K562 (cell line): ENCODE data around the gene CD52. TPM values are rescaled to one million over a fixed set of nuclear protein-coding genes. Genes with fewer than 3 reads are reported as not detected.

Experiments used
- BMI1 ChIP-seq: fragments of 150-350 bp; IDR thresholded peaks from 2 replicates; pipeline ENCODE4 v1.6.1; 2014; ENCODE audit warnings: low read length
- CBX3 ChIP-seq, 2 experiments: IDR thresholded peaks; 1 replicate in 1 of 2; 2 replicates in 1 of 2; pipeline ENCODE4 v1.6.1; 2012; ENCODE audit warnings: inconsistent platforms in 2 of 2, low read length in 2 of 2, borderline replicate concordance in 1 of 2, control low read depth in 1 of 2
- CCNT2 ChIP-seq: IDR thresholded peaks from 2 replicates; pipeline ENCODE4 v1.6.1; 2011; ENCODE audit warnings: borderline replicate concordance, low read depth, mild to moderate bottlenecking, moderate library complexity, mixed read lengths, low read length; ENCODE audit not compliant: insufficient read length; ENCODE audit errors: extremely low read depth
- DPF2 ChIP-seq: fragments of 450-650 bp; IDR thresholded peaks from 2 replicates; pipeline ENCODE4 v1.6.1; 2016
- HDAC3 ChIP-seq: fragments of 450-650 bp; IDR thresholded peaks from 2 replicates; pipeline ENCODE4 v1.6.1; 2018; ENCODE audit warnings: borderline replicate concordance, mild to moderate bottlenecking, moderate library complexity; ENCODE audit not compliant: partially characterized antibody
- MYC ChIP-seq, 2 experiments: fragments of 250-450 bp in 1 of 2; sonication (Bioruptor Pico) in 1 of 2; IDR thresholded peaks; 2 replicates each; pipeline versions ENCODE4 v1.5.1 to v1.6.1; 2012 to 2021; ENCODE audit warnings: low read depth in 2 of 2, borderline replicate concordance in 1 of 2, improper control_type of control experiment in 1 of 2, low read length in 1 of 2, mild to moderate bottlenecking in 1 of 2, moderate library complexity in 1 of 2
- NR2F6 ChIP-seq: fragments of 450-650 bp; formaldehyde crosslinking; IDR thresholded peaks from 2 replicates; pipeline ENCODE4 v1.4.0; 2020; ENCODE audit warnings: mild to moderate bottlenecking
- PHF8 ChIP-seq: fragments of 200-600 bp; sonication (generic); IDR thresholded peaks from 2 replicates; pipeline ENCODE4 v1.6.1; 2012; ENCODE audit warnings: mixed run types, mild to moderate bottlenecking, inconsistent platforms, low read length, moderate library complexity, borderline replicate concordance
- PTTG1 ChIP-seq: fragments of 450-650 bp; IDR thresholded peaks from 2 replicates; pipeline ENCODE4 v1.6.1; 2016; ENCODE audit warnings: low read depth, mild to moderate bottlenecking, missing genetic modification characterization, missing compliant biosample characterization
- RBM17 ChIP-seq: fragments of 200-400 bp; formaldehyde crosslinking; IDR thresholded peaks from 2 replicates; pipeline ENCODE4 v1.6.1; 2017; ENCODE audit warnings: low read depth, mild to moderate bottlenecking, low read length, borderline replicate concordance
- polyA plus RNA-seq, 8 experiments: library from polyadenylated mRNA; depleted of rRNA in 4 of 8; stranded (reverse) in 5 of 8; unstranded in 3 of 8; fragments of >200 nt; fragmentation: Nextera tagmentation in 2 of 8; fragmentation: Illumina TruSeq in 1 of 8; extraction: Ambion mirVana in 2 of 8; extraction: Trizol in 1 of 8; gene quantifications; 2 replicates each; pipeline versions ENCODE4 v1.2.1 to v1.2.3, GENCODE V29; 2011 to 2014; ENCODE audit warnings: inconsistent platforms in 1 of 8, missing spikeins in 1 of 8
- total RNA-seq, 7 experiments: library from RNA; depleted of rRNA in 6 of 7; stranded (reverse); fragments of >200 nt in 6 of 7; fragmentation: Illumina TruSeq in 2 of 7; extraction: Trizol in 2 of 7; gene quantifications; 2 replicates each; pipeline versions ENCODE4 v1.2.1 to v1.2.3, GENCODE V29; 2011 to 2021; ENCODE audit warnings: low replicate concordance in 1 of 7
- TF ChIP-seq, protein P1 (sequence below): fragments of 250-450 bp; sonication (Bioruptor Pico); IDR thresholded peaks from 2 replicates; pipeline ENCODE4 v1.4.0; 2020
- TF ChIP-seq, protein P2 (sequence below): fragments of 250-450 bp; sonication (Bioruptor Pico); IDR thresholded peaks from 2 replicates; pipeline ENCODE4 v1.4.0; 2020; ENCODE audit warnings: mild to moderate bottlenecking, moderate library complexity
- TF ChIP-seq, protein P3 (sequence below): sonication (generic); formaldehyde crosslinking; IDR thresholded peaks from 2 replicates; pipeline ENCODE4 v1.8.0; 2022; ENCODE audit warnings: mild to moderate bottlenecking, missing genetic modification reagents

Gene CD52
- total and polyA plus RNA-seq, 9 of the 15 experiments (the other 6 are each of a cell fraction or from before 2014, with no cell fraction given), result 34.9 to 488 (median 173) TPM

DNA sequence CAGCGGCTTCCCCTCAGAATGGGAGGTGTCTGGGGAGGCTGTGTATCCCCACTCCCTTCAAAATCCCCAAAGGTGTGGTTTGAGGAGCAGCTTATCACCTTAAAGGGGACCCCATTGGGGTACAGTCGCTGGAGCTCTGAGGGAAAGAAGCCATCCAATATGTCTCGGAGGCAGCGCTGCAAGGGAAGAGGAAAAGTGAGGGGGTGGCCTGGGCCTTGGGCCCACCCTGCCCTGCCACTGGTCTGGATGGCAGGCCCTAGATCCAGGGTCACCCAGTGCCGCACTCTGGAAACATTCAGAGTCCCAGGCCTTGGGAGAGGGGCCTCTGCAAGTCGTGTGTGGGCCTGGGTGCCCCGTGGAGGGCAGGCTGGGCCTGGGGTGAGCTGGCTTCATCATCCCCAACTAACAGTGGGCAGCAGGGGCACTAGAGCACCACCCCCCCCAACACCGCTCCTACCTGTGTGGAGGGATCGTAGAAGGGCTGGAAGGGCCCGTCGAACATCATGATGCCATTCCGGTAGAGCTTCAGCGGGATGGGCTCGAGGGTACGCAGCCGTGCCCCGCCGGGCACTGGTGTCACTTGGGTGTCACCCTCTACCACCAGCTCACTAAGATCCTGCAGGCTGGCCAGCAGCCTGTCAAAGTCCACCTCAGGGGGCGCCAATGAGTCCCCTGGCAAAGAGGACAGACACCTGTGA lies 32.2 kb upstream of the CD52 start (continued):
- TF ChIP-seq, protein P1, sequence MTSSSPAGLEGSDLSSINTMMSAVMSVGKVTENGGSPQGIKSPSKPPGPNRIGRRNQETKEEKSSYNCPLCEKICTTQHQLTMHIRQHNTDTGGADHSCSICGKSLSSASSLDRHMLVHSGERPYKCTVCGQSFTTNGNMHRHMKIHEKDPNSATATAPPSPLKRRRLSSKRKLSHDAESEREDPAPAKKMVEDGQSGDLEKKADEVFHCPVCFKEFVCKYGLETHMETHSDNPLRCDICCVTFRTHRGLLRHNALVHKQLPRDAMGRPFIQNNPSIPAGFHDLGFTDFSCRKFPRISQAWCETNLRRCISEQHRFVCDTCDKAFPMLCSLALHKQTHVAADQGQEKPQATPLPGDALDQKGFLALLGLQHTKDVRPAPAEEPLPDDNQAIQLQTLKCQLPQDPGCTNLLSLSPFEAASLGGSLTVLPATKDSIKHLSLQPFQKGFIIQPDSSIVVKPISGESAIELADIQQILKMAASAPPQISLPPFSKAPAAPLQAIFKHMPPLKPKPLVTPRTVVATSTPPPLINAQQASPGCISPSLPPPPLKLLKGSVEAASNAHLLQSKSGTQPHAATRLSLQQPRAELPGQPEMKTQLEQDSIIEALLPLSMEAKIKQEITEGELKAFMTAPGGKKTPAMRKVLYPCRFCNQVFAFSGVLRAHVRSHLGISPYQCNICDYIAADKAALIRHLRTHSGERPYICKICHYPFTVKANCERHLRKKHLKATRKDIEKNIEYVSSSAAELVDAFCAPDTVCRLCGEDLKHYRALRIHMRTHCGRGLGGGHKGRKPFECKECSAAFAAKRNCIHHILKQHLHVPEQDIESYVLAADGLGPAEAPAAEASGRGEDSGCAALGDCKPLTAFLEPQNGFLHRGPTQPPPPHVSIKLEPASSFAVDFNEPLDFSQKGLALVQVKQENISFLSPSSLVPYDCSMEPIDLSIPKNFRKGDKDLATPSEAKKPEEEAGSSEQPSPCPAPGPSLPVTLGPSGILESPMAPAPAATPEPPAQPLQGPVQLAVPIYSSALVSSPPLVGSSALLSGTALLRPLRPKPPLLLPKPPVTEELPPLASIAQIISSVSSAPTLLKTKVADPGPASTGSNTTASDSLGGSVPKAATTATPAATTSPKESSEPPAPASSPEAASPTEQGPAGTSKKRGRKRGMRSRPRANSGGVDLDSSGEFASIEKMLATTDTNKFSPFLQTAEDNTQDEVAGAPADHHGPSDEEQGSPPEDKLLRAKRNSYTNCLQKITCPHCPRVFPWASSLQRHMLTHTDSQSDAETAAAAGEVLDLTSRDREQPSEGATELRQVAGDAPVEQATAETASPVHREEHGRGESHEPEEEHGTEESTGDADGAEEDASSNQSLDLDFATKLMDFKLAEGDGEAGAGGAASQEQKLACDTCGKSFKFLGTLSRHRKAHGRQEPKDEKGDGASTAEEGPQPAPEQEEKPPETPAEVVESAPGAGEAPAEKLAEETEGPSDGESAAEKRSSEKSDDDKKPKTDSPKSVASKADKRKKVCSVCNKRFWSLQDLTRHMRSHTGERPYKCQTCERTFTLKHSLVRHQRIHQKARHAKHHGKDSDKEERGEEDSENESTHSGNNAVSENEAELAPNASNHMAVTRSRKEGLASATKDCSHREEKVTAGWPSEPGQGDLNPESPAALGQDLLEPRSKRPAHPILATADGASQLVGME (CRISPR knock-in tag), result no peak
- no peak for TF ChIP-seq DPF2
- no peak for TF ChIP-seq BMI1
- TF ChIP-seq, protein P2, sequence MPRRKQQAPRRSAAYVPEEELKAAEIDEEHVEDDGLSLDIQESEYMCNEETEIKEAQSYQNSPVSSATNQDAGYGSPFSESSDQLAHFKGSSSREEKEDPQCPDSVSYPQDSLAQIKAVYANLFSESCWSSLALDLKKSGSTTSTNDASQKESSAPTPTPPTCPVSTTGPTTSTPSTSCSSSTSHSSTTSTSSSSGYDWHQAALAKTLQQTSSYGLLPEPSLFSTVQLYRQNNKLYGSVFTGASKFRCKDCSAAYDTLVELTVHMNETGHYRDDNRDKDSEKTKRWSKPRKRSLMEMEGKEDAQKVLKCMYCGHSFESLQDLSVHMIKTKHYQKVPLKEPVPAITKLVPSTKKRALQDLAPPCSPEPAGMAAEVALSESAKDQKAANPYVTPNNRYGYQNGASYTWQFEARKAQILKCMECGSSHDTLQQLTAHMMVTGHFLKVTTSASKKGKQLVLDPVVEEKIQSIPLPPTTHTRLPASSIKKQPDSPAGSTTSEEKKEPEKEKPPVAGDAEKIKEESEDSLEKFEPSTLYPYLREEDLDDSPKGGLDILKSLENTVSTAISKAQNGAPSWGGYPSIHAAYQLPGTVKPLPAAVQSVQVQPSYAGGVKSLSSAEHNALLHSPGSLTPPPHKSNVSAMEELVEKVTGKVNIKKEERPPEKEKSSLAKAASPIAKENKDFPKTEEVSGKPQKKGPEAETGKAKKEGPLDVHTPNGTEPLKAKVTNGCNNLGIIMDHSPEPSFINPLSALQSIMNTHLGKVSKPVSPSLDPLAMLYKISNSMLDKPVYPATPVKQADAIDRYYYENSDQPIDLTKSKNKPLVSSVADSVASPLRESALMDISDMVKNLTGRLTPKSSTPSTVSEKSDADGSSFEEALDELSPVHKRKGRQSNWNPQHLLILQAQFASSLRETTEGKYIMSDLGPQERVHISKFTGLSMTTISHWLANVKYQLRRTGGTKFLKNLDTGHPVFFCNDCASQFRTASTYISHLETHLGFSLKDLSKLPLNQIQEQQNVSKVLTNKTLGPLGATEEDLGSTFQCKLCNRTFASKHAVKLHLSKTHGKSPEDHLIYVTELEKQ (CRISPR knock-in tag), result no peak
- TF ChIP-seq RBM17, result no peak
- TF ChIP-seq CCNT2, result no peak
- TF ChIP-seq HDAC3, result no peak
- TF ChIP-seq PHF8, result no peak
- TF ChIP-seq CBX3 (IDR thresholded peaks at IDR 0.05; ENCODE audit: borderline replicate concordance in 1 of 2, low read length in 2 of 2), result no peak
- TF ChIP-seq, protein P3, sequence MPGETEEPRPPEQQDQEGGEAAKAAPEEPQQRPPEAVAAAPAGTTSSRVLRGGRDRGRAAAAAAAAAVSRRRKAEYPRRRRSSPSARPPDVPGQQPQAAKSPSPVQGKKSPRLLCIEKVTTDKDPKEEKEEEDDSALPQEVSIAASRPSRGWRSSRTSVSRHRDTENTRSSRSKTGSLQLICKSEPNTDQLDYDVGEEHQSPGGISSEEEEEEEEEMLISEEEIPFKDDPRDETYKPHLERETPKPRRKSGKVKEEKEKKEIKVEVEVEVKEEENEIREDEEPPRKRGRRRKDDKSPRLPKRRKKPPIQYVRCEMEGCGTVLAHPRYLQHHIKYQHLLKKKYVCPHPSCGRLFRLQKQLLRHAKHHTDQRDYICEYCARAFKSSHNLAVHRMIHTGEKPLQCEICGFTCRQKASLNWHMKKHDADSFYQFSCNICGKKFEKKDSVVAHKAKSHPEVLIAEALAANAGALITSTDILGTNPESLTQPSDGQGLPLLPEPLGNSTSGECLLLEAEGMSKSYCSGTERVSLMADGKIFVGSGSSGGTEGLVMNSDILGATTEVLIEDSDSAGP (CRISPR knock-in tag), result no peak
- TF ChIP-seq MYC (IDR thresholded peaks at IDR 0.05; ENCODE audit: low read depth, low read length), result no peak
- no peak for TF ChIP-seq MYC (CRISPR knock-in tag; IDR thresholded peaks at IDR 0.05; ENCODE audit: borderline replicate concordance, low read depth)
- TF ChIP-seq PTTG1 (tag), result no peak
- no peak for TF ChIP-seq NR2F6 (CRISPR knock-in tag)
